ACC112 (cell line): ENCODE data around the gene AGPAT4.

Experiments
- H2AFZ ChIP-seq: fragments of 200-600 bp; sonication (generic); one replicate; pipeline ENCODE4 v1.6.0; 2017; ENCODE audit warnings: antibody characterized with exemption, low read length; ENCODE audit not compliant: unreplicated experiment
- H3K27ac ChIP-seq: fragments of 200-600 bp; sonication (generic); 2 replicates; pipeline ENCODE4 v1.5.1; 2014; ENCODE audit warnings: low read depth, mild to moderate bottlenecking, antibody characterized with exemption, low read length, moderate library complexity
- H3K27me3 ChIP-seq: fragments of 200-600 bp; sonication (generic); 2 replicates; pipeline ENCODE4 v1.6.1; 2014; ENCODE audit warnings: mild to moderate bottlenecking, antibody characterized with exemption, low read length, moderate library complexity, mixed read lengths; ENCODE audit not compliant: insufficient read depth
- H3K36me3 ChIP-seq: fragments of 200-600 bp; sonication (generic); 2 replicates; pipeline ENCODE4 v1.6.1; 2016; ENCODE audit warnings: mild to moderate bottlenecking, antibody characterized with exemption, low read length, moderate library complexity, mixed read lengths; ENCODE audit not compliant: insufficient read depth
- H3K4me1 ChIP-seq: fragments of 200-600 bp; sonication (generic); one replicate; pipeline ENCODE4 v1.6.1; 2016; ENCODE audit warnings: low read length, mixed read lengths; ENCODE audit not compliant: insufficient read depth, unreplicated experiment, control insufficient read depth
- H3K4me3 ChIP-seq: fragments of 200-600 bp; sonication (generic); 2 replicates; pipeline ENCODE4 v1.5.1; 2014; ENCODE audit warnings: mild to moderate bottlenecking, low read depth, low read length
- H3K79me2 ChIP-seq: fragments of 200-600 bp; sonication (generic); one replicate; pipeline ENCODE4 v1.6.0; 2016; ENCODE audit warnings: low read length; ENCODE audit not compliant: control insufficient read depth, unreplicated experiment, insufficient read depth

The AGPAT4 gene

GRCh38 chr6:161239001-161239400 lies 34.9 kb downstream of the AGPAT4 start:
- H3K4me3 ChIP-seq = no peak overlapping the region

GRCh38 chr6:161238500-161238899 lies 35.4 kb downstream of the AGPAT4 start:
- no peak overlapping the region for H3K4me3 ChIP-seq
- H3K79me2 ChIP-seq = peaks cover 2% of the 10 kb centered on the region
- no peaks in the 10 kb centered on the region for H3K36me3 ChIP-seq
- H3K4me1 ChIP-seq = peaks cover 13% of the 10 kb centered on the region
- no peak overlapping the region for H3K27ac ChIP-seq
- H3K27me3 ChIP-seq = no peaks in the 10 kb centered on the region
- no peak overlapping the region for H2AFZ ChIP-seq

More at GRCh38 chr6:161239001-161239400, 34.9 kb downstream of the AGPAT4 start:
- Histone ChIP-seq H3K36me3 (no peaks in the 10 kb centered on the region), H3K27me3 (no peaks in the 10 kb centered on the region), H2AFZ (no peak overlapping the region), H3K79me2 (peaks cover 6% of the 10 kb centered on the region), H3K4me1 (peaks cover 10% of the 10 kb centered on the region), H3K27ac (no peak overlapping the region)

GRCh38 chr6:161238081-161238480 lies 35.8 kb downstream of the AGPAT4 start:
- H3K36me3 ChIP-seq = no peaks in the 10 kb centered on the region
- H2AFZ ChIP-seq = no peak overlapping the region
- H3K27me3 ChIP-seq = no peaks in the 10 kb centered on the region
- peaks cover 13% of the 10 kb centered on the region for H3K4me1 ChIP-seq
- peaks cover 2% of the 10 kb centered on the region for H3K79me2 ChIP-seq
- no peak overlapping the region for H3K4me3 ChIP-seq
- no peak overlapping the region for H3K27ac ChIP-seq

- no peak overlapping the region for H3K27ac ChIP-seq
- H3K4me1 ChIP-seq = peaks cover 13% of the 10 kb centered on the region
- H2AFZ ChIP-seq = no peak overlapping the region
- no peak overlapping the region for H3K4me3 ChIP-seq
- no peaks in the 10 kb centered on the region for H3K27me3 ChIP-seq
- no peaks in the 10 kb centered on the region for H3K36me3 ChIP-seq
- H3K79me2 ChIP-seq = peaks cover 4% of the 10 kb centered on the region
Measured at GRCh38 chr6:161237176-161237575, 36.7 kb downstream of the AGPAT4 start.

GRCh38 chr6:161235776-161236633 lies 37.9 kb downstream of the AGPAT4 start:
- no peaks in the 10 kb centered on the region for H3K36me3 ChIP-seq
- no peaks in the 10 kb centered on the region for H3K27me3 ChIP-seq
- peaks cover 5% of the 10 kb centered on the region for H3K79me2 ChIP-seq
- H3K27ac ChIP-seq = no peak overlapping the region
- no peak overlapping the region for H2AFZ ChIP-seq
- H3K4me1 ChIP-seq = peaks cover 13% of the 10 kb centered on the region
- H3K4me3 ChIP-seq = no peak overlapping the region

- Histone ChIP-seq H3K36me3 (no peaks in the 10 kb centered on the region), H2AFZ (no peak overlapping the region), H3K79me2 (peaks cover 5% of the 10 kb centered on the region), H3K27me3 (no peaks in the 10 kb centered on the region), H3K4me3 (no peak overlapping the region), H3K27ac (no peak overlapping the region; the same call in 1 of the 2 replicates), H3K4me1 (peaks cover 20% of the 10 kb centered on the region)
Measured at GRCh38 chr6:161233986-161234661, 39.7 kb downstream of the AGPAT4 start.

GRCh38 chr6:161232467-161232866 lies 41.4 kb downstream of the AGPAT4 start:
- Histone ChIP-seq H3K27ac (no peak overlapping the region), H3K27me3 (no peaks in the 10 kb centered on the region), H3K79me2 (peaks cover 5% of the 10 kb centered on the region)

GRCh38 chr6:161232010-161232409 lies 41.9 kb downstream of the AGPAT4 start:
- Histone ChIP-seq H3K4me3 (no peak overlapping the region), H3K27ac (no peak overlapping the region), H3K4me1 (peaks cover 26% of the 10 kb centered on the region), H3K79me2 (peaks cover 3% of the 10 kb centered on the region), H3K36me3 (no peaks in the 10 kb centered on the region), H2AFZ (no peak overlapping the region), H3K27me3 (no peaks in the 10 kb centered on the region)

More at GRCh38 chr6:161232467-161232866, 41.4 kb downstream of the AGPAT4 start:
- Histone ChIP-seq H3K36me3 (no peaks in the 10 kb centered on the region), H3K4me1 (peaks cover 26% of the 10 kb centered on the region), H3K4me3 (no peak overlapping the region), H2AFZ (no peak overlapping the region)

GRCh38 chr6:161230339-161230738 lies 43.5 kb downstream of the AGPAT4 start:
- Histone ChIP-seq H3K27ac (no peak overlapping the region), H2AFZ (no peak overlapping the region), H3K4me3 (no peak overlapping the region), H3K4me1 (peaks cover 26% of the 10 kb centered on the region), H3K36me3 (peaks cover 8% of the 10 kb centered on the region; the same call in 1 of the 2 replicates), H3K79me2 (peaks cover 3% of the 10 kb centered on the region), H3K27me3 (no peaks in the 10 kb centered on the region)

- peaks cover 17% of the 10 kb centered on the region for H3K4me1 ChIP-seq
- peak overlapping the region; percentile 67 for H3K27ac ChIP-seq
- no peaks in the 10 kb centered on the region for H3K27me3 ChIP-seq
- peaks cover 8% of the 10 kb centered on the region; the same call in 1 of the 2 replicates for H3K36me3 ChIP-seq
- peaks cover 3% of the 10 kb centered on the region for H3K79me2 ChIP-seq
- peak overlapping the region; percentile 35 for H3K4me3 ChIP-seq
- peak overlapping the region; percentile 31 for H2AFZ ChIP-seq
Measured at GRCh38 chr6:161228921-161229591, 44.8 kb downstream of the AGPAT4 start.
